Pancreas (tissue), 10 donors: ENCODE results near the gene AP4M1. TPM values are rescaled to one million over a fixed set of nuclear protein-coding genes. Genes with fewer than 3 reads are reported as not detected.
A peak's percentile ranks its signal among the peaks of the same experiment; 100 is the strongest.

ENCODE experiments used
- ATAC-seq, 4 donors: fragments of 200-7000 bp; cut with Tn5 transposase; one replicate each; pipeline versions ENCODE4 v1.8.0 to v1.9.1; 2020; ENCODE audit warnings: mild to moderate bottlenecking in 4 of 4, moderate library complexity in 4 of 4
- DNase-seq, 6 donors: peaks; one replicate each; pipeline ENCODE4 v3.0.0-alpha.2; 2020
- FAIRE-seq: peaks from 2 replicates; lab custom pipeline; 2012; peaks lifted over from hg19 to GRCh38; lab: Jason Lieb, UNC
- H3K27ac ChIP-seq, 4 donors: fragments of 200-600 bp; sonication (generic); 1 replicate in 3 of 4; 2 replicates in 1 of 4; pipeline versions ENCODE4 v1.5.0 to v1.8.0; 2020
- H3K27me3 ChIP-seq, 4 donors: fragments of 200-600 bp; one replicate each; pipeline ENCODE4 v1.8.0; 2021
- H3K36me3 ChIP-seq, 3 donors: fragments of 200-600 bp; sonication (generic) in 1 of 3; one replicate each; pipeline versions ENCODE4 v1.5.0 to v1.8.0; 2020 to 2021
- H3K4me1 ChIP-seq, 3 donors: fragments of 200-600 bp; one replicate each; pipeline ENCODE4 v1.8.0; 2021
- H3K4me3 ChIP-seq, 4 donors: fragments of 200-600 bp; sonication (generic) in 2 of 4; one replicate each; pipeline versions ENCODE4 v1.5.0 to v1.8.0; 2020 to 2021
- H3K9me3 ChIP-seq, 4 donors: fragments of 200-600 bp; one replicate each; pipeline ENCODE4 v1.8.0; 2021
- CTCF ChIP-seq, 4 donors: fragments of 200-600 bp; sonication (generic) in 3 of 4; IDR thresholded peaks; one replicate each; pipeline versions ENCODE4 v1.5.0 to v1.8.0; 2021; ENCODE audit warnings: antibody characterized with exemption in 4 of 4
- WGBS, 2 donors: extraction: QIAGEN DNeasy Blood & Tissue Kit; methylation state at CpG; one replicate each; pipeline ENCODE4 v1.1.7; 2013; 5-methylcytosine and 5-hydroxymethylcytosine counted together
- intact Hi-C, 3 donors: fragments of 100-400 bp; cut with DNase I; formaldehyde crosslinking; loops; one replicate each; pipeline versions ENCODE4 v1.11.1 to v1.14.2; 2022
- polyA plus RNA-seq, 2 donors: library from polyadenylated mRNA; stranded (reverse); fragments of 200-250 nt; gene quantifications; one replicate each; pipeline ENCODE4 v1.2.3, GENCODE V29; 2013
- total RNA-seq, 6 donors: library from RNA; stranded (reverse); fragmentation: NEBNext Ultra II Directional in 4 of 6; extraction: Animal tissue kit (Norgen Biotek cat#: 25700) in 4 of 6; gene quantifications; one replicate each; pipeline versions ENCODE4 v1.2.1 to v1.2.4, GENCODE V29; 2021 to 2023
- donor health status: healthy with polysubstance abuse.
- donor health status: DM: no; HTN: no; CAD: no; lungs with moderate emphysema.
- donor health status: DM: no; HTN: no; CAD: no.
- donor health status: control.
- donor health status: control.
- donor health status: Bipolar disorder and iron deficiency.
- donor health status: DM: yes; HTN: yes; CAD: no.
- donor health status: DM: no; HTN: no; CAD: no.
- donor health status: DM: no; HTN: no; CAD: no.
- donor health status: DM: yes; HTN: yes; CAD: no.

AP4M1 gene
- total and polyA plus RNA-seq, 8 donors = 8.6 to 25.4 (median 12.2) TPM

GRCh38 chr7:100111156-100111555, 9.7 kb downstream of the AP4M1 start:
- no peaks in the 10 kb centered on the region for H3K9me3 ChIP-seq
- peaks cover 0 to 25% (median 0%) of the 10 kb centered on the region in 3 donors for H3K36me3 ChIP-seq
- TF ChIP-seq CTCF (IDR thresholded peaks at IDR 0.05) = no peak
- no peak overlapping the region for H3K27ac ChIP-seq
- H3K4me1 ChIP-seq = no peaks in the 10 kb centered on the region
- DNase-seq = no peak
- no peak overlapping the region for H3K4me3 ChIP-seq
- intact Hi-C loops = no loop called here
- 88 to 93% methylated on average over 7 of the region's 7 CpGs for WGBS, 2 donors
- no peak for FAIRE-seq
- no peaks in the 10 kb centered on the region for H3K27me3 ChIP-seq
- ATAC-seq = no peak

- Histone ChIP-seq H3K27me3 (no peaks in the 10 kb centered on the region), H3K36me3 (peaks cover 0 to 25% (median 0%) of the 10 kb centered on the region in 3 donors), H3K27ac (no peak overlapping the region), H3K9me3 (no peaks in the 10 kb centered on the region), H3K4me1 (no peaks in the 10 kb centered on the region), H3K4me3 (no peak overlapping the region)
- no peak for FAIRE-seq
- ATAC-seq = no peak
- WGBS, 2 donors = 88 to 89% methylated on average over 10 to 13 of the region's 13 CpGs
- intact Hi-C loops = no loop called here
- no peak for DNase-seq
- TF ChIP-seq CTCF (IDR thresholded peaks at IDR 0.05) = no peak
Measured at GRCh38 chr7:100111914-100112313, 10.5 kb downstream of the AP4M1 start.

GRCh38 chr7:100115026-100115425, 13.6 kb downstream of the AP4M1 start:
- peaks cover 0 to 18% (median 0%) of the 10 kb centered on the region in 3 donors for H3K36me3 ChIP-seq

GRCh38 chr7:100118388-100119071, 17.1 kb downstream of the AP4M1 start:
- DNase-seq (no peak), FAIRE-seq (no peak), ATAC-seq (no peak)
- TF ChIP-seq CTCF (IDR thresholded peaks at IDR 0.05) = no peak
- Histone ChIP-seq H3K36me3 (no peaks in the 10 kb centered on the region), H3K4me1 (peaks cover 0 to 6% (median 0%) of the 10 kb centered on the region in 3 donors), H3K4me3 (peak overlapping the region; percentile 64 to 91 (median 70)), H3K27me3 (no peaks in the 10 kb centered on the region), H3K9me3 (no peaks in the 10 kb centered on the region), H3K27ac (peak overlapping the region in 2 of 4 donors; percentile 96 to 97)
- intact Hi-C loops = no loop called here
- WGBS, 2 donors = 14 to 19% methylated on average over 18 of the region's 18 CpGs

More at GRCh38 chr7:100115026-100115425, 13.6 kb downstream of the AP4M1 start:
- Histone ChIP-seq H3K27me3 (no peaks in the 10 kb centered on the region), H3K4me1 (peaks cover 0 to 2% (median 0%) of the 10 kb centered on the region in 3 donors), H3K27ac (no peak overlapping the region), H3K9me3 (no peaks in the 10 kb centered on the region), H3K4me3 (no peak overlapping the region)
- WGBS, 2 donors = 83% methylated on average over 7 of the region's 7 CpGs
- intact Hi-C loops = no loop called here
- no peak for ATAC-seq
- FAIRE-seq = no peak
- DNase-seq = peak in 1 of 6 donors; percentile 8
- TF ChIP-seq CTCF (IDR thresholded peaks at IDR 0.05) = no peak
